Pancreas (tissue), 10 donors: Measurements from ENCODE around the gene KRT36. TPM values are rescaled to one million over a fixed set of nuclear protein-coding genes. Genes with fewer than 3 reads are reported as not detected.
A peak's percentile ranks its signal among the peaks of the same experiment; 100 is the strongest.

Source experiments
- ATAC-seq, 4 donors: fragments of 200-7000 bp; cut with Tn5 transposase; one replicate each; pipeline versions ENCODE4 v1.8.0 to v1.9.1; 2020; ENCODE audit warnings: mild to moderate bottlenecking in 4 of 4, moderate library complexity in 4 of 4
- DNase-seq, 6 donors: peaks; one replicate each; pipeline ENCODE4 v3.0.0-alpha.2; 2020
- FAIRE-seq: peaks from 2 replicates; lab custom pipeline; 2012; peaks lifted over from hg19 to GRCh38; lab: Jason Lieb, UNC
- H3K27ac ChIP-seq, 4 donors: fragments of 200-600 bp; sonication (generic); 1 replicate in 3 of 4; 2 replicates in 1 of 4; pipeline versions ENCODE4 v1.5.0 to v1.8.0; 2020
- H3K27me3 ChIP-seq, 4 donors: fragments of 200-600 bp; one replicate each; pipeline ENCODE4 v1.8.0; 2021
- H3K36me3 ChIP-seq, 3 donors: fragments of 200-600 bp; sonication (generic) in 1 of 3; one replicate each; pipeline versions ENCODE4 v1.5.0 to v1.8.0; 2020 to 2021
- H3K4me1 ChIP-seq, 3 donors: fragments of 200-600 bp; one replicate each; pipeline ENCODE4 v1.8.0; 2021
- H3K4me3 ChIP-seq, 4 donors: fragments of 200-600 bp; sonication (generic) in 2 of 4; one replicate each; pipeline versions ENCODE4 v1.5.0 to v1.8.0; 2020 to 2021
- H3K9me3 ChIP-seq, 4 donors: fragments of 200-600 bp; one replicate each; pipeline ENCODE4 v1.8.0; 2021
- whole genome bisulfite sequencing, 2 donors: extraction: QIAGEN DNeasy Blood & Tissue Kit; methylation state at CpG; one replicate each; pipeline ENCODE4 v1.1.7; 2013; 5-methylcytosine and 5-hydroxymethylcytosine counted together
- intact Hi-C, 3 donors: fragments of 100-400 bp; cut with DNase I; formaldehyde crosslinking; loops; one replicate each; pipeline versions ENCODE4 v1.11.1 to v1.14.2; 2022
- polyA plus RNA-seq, 2 donors: library from polyadenylated mRNA; stranded (reverse); fragments of 200-250 nt; gene quantifications; one replicate each; pipeline ENCODE4 v1.2.3, GENCODE V29; 2013
- total RNA-seq, 6 donors: library from RNA; stranded (reverse); fragmentation: NEBNext Ultra II Directional in 4 of 6; extraction: Animal tissue kit (Norgen Biotek cat#: 25700) in 4 of 6; gene quantifications; one replicate each; pipeline versions ENCODE4 v1.2.1 to v1.2.4, GENCODE V29; 2021 to 2023
- TF ChIP-seq, protein P1 (sequence below), 4 donors: fragments of 200-600 bp; sonication (generic) in 3 of 4; IDR thresholded peaks; one replicate each; pipeline versions ENCODE4 v1.5.0 to v1.8.0; 2021; ENCODE audit warnings: antibody characterized with exemption in 4 of 4
- donor health status: healthy with polysubstance abuse.
- donor health status: DM: no; HTN: no; CAD: no; lungs with moderate emphysema.
- donor health status: DM: no; HTN: no; CAD: no.
- donor health status: control.
- donor health status: control.
- donor health status: Bipolar disorder and iron deficiency.
- donor health status: DM: yes; HTN: yes; CAD: no.
- donor health status: DM: no; HTN: no; CAD: no.
- donor health status: DM: no; HTN: no; CAD: no.
- donor health status: DM: yes; HTN: yes; CAD: no.

Gene KRT36
- total and polyA plus RNA-seq, 8 donors: not detected

DNA sequence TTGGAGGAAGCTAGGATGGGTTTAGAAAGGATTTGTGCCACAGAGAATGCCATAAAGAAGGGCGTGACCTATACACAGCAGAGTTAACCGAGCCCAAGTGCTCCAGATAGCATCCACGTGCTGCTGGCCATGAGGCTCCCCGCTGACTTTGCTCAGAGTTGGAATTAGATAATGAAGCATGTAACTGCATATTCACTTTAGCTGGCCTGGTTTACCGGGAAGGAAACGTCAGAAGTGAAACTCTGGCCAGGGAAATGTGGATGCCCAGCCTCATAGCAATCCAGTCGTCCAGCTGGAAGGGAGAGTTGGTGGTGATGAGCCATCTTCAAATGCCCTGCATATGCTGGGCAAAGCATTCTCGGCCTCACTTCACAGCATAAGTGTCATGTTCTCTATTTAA, 14.8 kb downstream of the KRT36 start:
- DNase-seq: no peak
- no peak for FAIRE-seq
- no peaks in the 10 kb centered on the region for H3K36me3 ChIP-seq
- TF ChIP-seq, protein P1, sequence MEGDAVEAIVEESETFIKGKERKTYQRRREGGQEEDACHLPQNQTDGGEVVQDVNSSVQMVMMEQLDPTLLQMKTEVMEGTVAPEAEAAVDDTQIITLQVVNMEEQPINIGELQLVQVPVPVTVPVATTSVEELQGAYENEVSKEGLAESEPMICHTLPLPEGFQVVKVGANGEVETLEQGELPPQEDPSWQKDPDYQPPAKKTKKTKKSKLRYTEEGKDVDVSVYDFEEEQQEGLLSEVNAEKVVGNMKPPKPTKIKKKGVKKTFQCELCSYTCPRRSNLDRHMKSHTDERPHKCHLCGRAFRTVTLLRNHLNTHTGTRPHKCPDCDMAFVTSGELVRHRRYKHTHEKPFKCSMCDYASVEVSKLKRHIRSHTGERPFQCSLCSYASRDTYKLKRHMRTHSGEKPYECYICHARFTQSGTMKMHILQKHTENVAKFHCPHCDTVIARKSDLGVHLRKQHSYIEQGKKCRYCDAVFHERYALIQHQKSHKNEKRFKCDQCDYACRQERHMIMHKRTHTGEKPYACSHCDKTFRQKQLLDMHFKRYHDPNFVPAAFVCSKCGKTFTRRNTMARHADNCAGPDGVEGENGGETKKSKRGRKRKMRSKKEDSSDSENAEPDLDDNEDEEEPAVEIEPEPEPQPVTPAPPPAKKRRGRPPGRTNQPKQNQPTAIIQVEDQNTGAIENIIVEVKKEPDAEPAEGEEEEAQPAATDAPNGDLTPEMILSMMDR (IDR thresholded peaks at IDR 0.05): no peak
- H3K4me1 ChIP-seq: no peaks in the 10 kb centered on the region
- no peaks in the 10 kb centered on the region for H3K9me3 ChIP-seq
- no peak for ATAC-seq
- 51 to 61% methylated on average over 8 of the region's 8 CpGs for WGBS, 2 donors
- no peaks in the 10 kb centered on the region for H3K27me3 ChIP-seq
- intact Hi-C loops: no loop called here
- H3K4me3 ChIP-seq: no peak overlapping the region
- H3K27ac ChIP-seq: no peak overlapping the region

DNA sequence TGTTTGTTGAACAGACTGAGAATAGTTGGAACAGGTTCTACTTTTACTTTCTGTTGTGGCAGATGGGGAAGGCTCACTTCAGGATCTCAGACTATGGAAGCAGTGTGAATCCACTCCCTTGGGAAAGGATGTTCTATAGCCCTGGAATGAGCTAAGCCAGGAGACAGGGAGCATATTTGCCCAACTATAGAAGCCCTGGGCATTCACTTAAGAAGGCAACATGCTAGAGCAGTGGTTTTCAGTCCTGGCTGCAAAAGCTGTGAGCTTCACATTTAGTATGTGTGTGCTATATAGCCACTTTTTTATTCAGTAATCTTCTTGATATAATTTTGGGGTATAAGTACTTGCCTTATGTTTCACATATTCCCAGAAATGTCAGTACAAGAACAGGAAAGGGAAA, 21.4 kb downstream of the KRT36 start:
- Histone ChIP-seq H3K27me3 (no peaks in the 10 kb centered on the region), H3K27ac (no peak overlapping the region), H3K4me1 (no peaks in the 10 kb centered on the region), H3K4me3 (no peak overlapping the region), H3K9me3 (no peaks in the 10 kb centered on the region), H3K36me3 (no peaks in the 10 kb centered on the region)
- ATAC-seq (no peak), FAIRE-seq (no peak), DNase-seq (no peak)
- intact Hi-C loops: no loop called here
- TF ChIP-seq, protein P1 (IDR thresholded peaks at IDR 0.05): no peak

DNA sequence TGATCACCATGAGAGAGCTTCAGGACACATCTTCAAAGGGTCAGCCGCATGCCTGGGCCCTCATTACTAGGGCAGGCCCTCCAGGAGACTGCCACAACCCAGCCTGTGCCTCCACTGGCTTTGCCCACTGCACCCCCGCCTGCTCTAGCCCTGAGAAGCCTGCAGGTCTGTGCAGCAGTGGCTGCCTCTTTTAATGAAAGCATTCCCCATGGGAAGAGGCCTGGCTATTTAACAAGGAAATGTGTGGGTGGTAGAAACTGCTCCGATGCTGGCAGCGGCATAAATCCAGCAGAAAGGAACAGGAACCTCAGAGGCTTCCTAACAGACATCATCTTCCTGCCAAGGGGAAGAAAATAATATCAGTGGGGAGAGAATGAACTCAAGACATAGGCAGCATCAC, 22.1 kb downstream of the KRT36 start:
- intact Hi-C loops: no loop called here
- TF ChIP-seq, protein P1 (IDR thresholded peaks at IDR 0.05): no peak
- H3K9me3 ChIP-seq: no peaks in the 10 kb centered on the region
- no peaks in the 10 kb centered on the region for H3K4me1 ChIP-seq
- 65 to 67% methylated on average over 4 of the region's 4 CpGs for WGBS, 2 donors
- H3K36me3 ChIP-seq: no peaks in the 10 kb centered on the region
- no peak for FAIRE-seq
- H3K27me3 ChIP-seq: no peaks in the 10 kb centered on the region
- no peak for DNase-seq
- ATAC-seq: no peak
- no peak overlapping the region for H3K27ac ChIP-seq
- H3K4me3 ChIP-seq: no peak overlapping the region

DNA sequence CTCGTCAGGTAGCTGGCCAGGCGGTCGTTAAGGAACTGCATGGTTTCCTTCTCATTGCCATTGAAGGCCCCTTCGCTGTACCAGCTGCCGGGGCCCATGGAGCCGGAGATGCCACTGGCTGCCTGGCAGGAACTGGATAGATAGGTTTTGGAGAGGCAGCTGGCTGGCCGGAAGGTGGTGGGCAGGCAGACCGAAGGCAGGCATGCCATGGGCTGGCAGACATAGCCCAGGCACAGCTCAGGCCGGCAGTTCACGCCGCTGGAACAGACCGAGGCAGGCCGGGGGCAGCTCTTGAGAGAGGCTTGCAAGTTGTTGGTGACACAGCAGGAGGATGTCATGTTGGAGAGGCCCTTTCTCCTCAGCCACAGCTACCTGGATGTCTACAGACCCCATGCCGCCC, 22.7 kb downstream of the KRT36 start, which contains the start of gene KRT32:
TSS of gene KRT32 (minus strand) at position 399 of the 400 bp plus-strand sequence. CDS start at position 338, 61 bp downstream.
- intact Hi-C loops: no loop called here
- Histone ChIP-seq H3K27ac (no peak within 1 kb of the TSS), H3K4me1 (no peaks in the 10 kb centered on the region), H3K36me3 (no peaks in the 10 kb centered on the region), H3K9me3 (no peaks in the 10 kb centered on the region), H3K27me3 (no peaks in the 10 kb centered on the region), H3K4me3 (no peak within 1 kb of the TSS)
- ATAC-seq (no peak), DNase-seq (no peak), FAIRE-seq (no peak)
- WGBS, 2 donors: 71 to 88% methylated on average over 13 to 14 of the region's 14 CpGs
- TF ChIP-seq, protein P1 (IDR thresholded peaks at IDR 0.05): no peak

DNA sequence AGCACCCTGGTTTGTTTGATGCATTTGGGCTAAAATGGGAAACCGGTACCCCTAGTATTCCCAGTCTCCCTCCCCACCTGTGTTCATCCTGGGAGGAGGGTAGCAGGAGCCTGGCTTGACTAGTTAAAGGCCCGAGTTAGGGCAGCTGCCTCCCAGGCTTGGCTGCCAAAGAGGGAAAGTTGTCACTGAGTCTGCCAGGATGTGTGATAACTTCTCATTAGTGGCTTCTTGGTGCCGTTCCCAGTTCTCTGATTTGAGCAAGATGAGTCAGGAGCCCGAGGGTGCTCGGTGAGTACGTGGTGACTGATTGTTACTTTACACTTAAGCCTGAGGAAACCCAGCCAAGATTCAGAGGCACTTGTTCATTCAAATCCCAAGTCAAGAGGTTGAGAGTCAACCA, 25.0 kb downstream of the KRT36 start:
- Histone ChIP-seq H3K36me3 (no peaks in the 10 kb centered on the region), H3K9me3 (no peaks in the 10 kb centered on the region), H3K27me3 (no peaks in the 10 kb centered on the region), H3K27ac (no peak overlapping the region), H3K4me1 (no peaks in the 10 kb centered on the region), H3K4me3 (no peak overlapping the region)
- TF ChIP-seq, protein P1 (IDR thresholded peaks at IDR 0.05): no peak
- FAIRE-seq (no peak), ATAC-seq (peak; percentile 40 to 83 (median 78)), DNase-seq (peak in 2 of 6 donors; percentile 9 to 46)
- intact Hi-C loops: no loop called here
- WGBS, 2 donors: 27 to 39% methylated on average over 6 of the region's 6 CpGs
